Choroid plexus epithelial cell (primary cell): ENCODE results near the gene PSMB7.

ENCODE experiments used
- DNase-seq: peaks from one replicate; pipeline ENCODE4 v3.0.0-alpha.2; 2010; ENCODE audit warnings: low read depth
- H3K4me3 ChIP-seq: 2 replicates; pipeline ENCODE4 v1.5.1; 2011; ENCODE audit warnings: low read depth, mild to moderate bottlenecking, control low read depth, low read length, moderate library complexity
- CTCF ChIP-seq: conservative IDR thresholded peaks from 2 replicates; pipeline ENCODE4 v1.5.1; 2011; ENCODE audit warnings: low read depth, mild to moderate bottlenecking, control low read depth, inconsistent platforms, low read length, moderate library complexity

PSMB7 gene

GRCh38 chr9:124450931-124451661, 35.9 kb upstream of the PSMB7 start:
- no peak for DNase-seq
- no peak overlapping the region for H3K4me3 ChIP-seq
- TF ChIP-seq CTCF, result no peak

GRCh38 chr9:124450241-124450924, 35.1 kb upstream of the PSMB7 start, which contains the start of gene ADGRD2:
Gene ADGRD2 (plus strand): TSS chr9:124450451. CDS start chr9:124451667, 1,216 bp downstream.
- peak; percentile 29 for DNase-seq
- TF ChIP-seq CTCF, result no peak
- peak within 1 kb of the TSS; percentile 13 for H3K4me3 ChIP-seq

- TF ChIP-seq CTCF, result no peak
- no peak for DNase-seq
- no peak overlapping the region for H3K4me3 ChIP-seq
Observed at GRCh38 chr9:124449381-124450151, 34.3 kb upstream of the PSMB7 start.

GRCh38 chr9:124448019-124448418, 32.8 kb upstream of the PSMB7 start:
- no peak overlapping the region for H3K4me3 ChIP-seq
- DNase-seq, result no peak
- TF ChIP-seq CTCF, result no peak

- no peak for DNase-seq
- H3K4me3 ChIP-seq, result no peak overlapping the region
- TF ChIP-seq CTCF, result no peak
Observed at GRCh38 chr9:124447297-124447661, 32.0 kb upstream of the PSMB7 start.

GRCh38 chr9:124444166-124444565, 28.9 kb upstream of the PSMB7 start:
- TF ChIP-seq CTCF, result no peak
- H3K4me3 ChIP-seq, result no peak overlapping the region
- DNase-seq, result no peak
